22Rv1 (cell line): Measurements from ENCODE around the gene RAP1GAP.

Experiments used
- CTCF ChIP-seq: fragments of 450-650 bp; IDR thresholded peaks from 2 replicates; pipeline ENCODE4 v1.5.1; 2017; ENCODE audit warnings: mild to moderate bottlenecking
- ZFX ChIP-seq: fragments of 450-650 bp; IDR thresholded peaks from 2 replicates; pipeline ENCODE4 v1.6.1; 2017; ENCODE audit warnings: antibody characterized with exemption, borderline replicate concordance

DNA sequence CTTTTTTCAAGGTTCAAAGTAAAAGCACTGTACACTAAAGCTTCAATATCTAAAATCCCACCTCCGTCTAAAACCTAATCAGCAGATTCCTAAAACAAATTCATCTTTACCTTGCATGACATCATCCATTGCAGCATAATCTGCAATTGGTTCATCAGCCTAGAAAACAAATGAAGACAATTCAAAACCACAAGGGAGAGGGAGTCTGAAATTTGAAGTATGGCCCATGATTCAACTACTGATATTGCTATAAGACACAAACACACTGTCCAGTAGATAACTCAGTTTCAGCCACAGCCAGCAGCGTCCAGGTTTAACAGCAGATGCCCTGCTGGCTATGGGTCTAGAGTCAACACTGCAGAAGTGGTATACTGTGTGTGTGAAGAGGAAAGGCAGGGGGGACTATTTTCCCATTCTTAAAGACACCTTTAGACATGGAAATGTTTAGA, 17.9 kb upstream of the RAP1GAP start:
- no peak for TF ChIP-seq CTCF
- TF ChIP-seq ZFX: no peak
